22Rv1 (cell line): ENCODE results near the gene MUC16.

Experiments
- H3K27ac ChIP-seq: fragments of 450-650 bp; 2 replicates; pipeline ENCODE4 v1.5.1; 2017
- CTCF ChIP-seq: fragments of 450-650 bp; IDR thresholded peaks from 2 replicates; pipeline ENCODE4 v1.5.1; 2017; ENCODE audit warnings: mild to moderate bottlenecking
- ZFX ChIP-seq: fragments of 450-650 bp; IDR thresholded peaks from 2 replicates; pipeline ENCODE4 v1.6.1; 2017; ENCODE audit warnings: antibody characterized with exemption, borderline replicate concordance

Gene MUC16

GRCh38 chr19:9046694-9047093 lies 36.5 kb upstream of the MUC16 start:
- H3K27ac ChIP-seq: no peak overlapping the region
- TF ChIP-seq CTCF (no peak), ZFX (no peak)

- no peak overlapping the region for H3K27ac ChIP-seq
- TF ChIP-seq ZFX (no peak), CTCF (no peak)
These were observed 34.2 kb upstream of the MUC16 start for GRCh38 chr19:9044449-9044848.

DNA sequence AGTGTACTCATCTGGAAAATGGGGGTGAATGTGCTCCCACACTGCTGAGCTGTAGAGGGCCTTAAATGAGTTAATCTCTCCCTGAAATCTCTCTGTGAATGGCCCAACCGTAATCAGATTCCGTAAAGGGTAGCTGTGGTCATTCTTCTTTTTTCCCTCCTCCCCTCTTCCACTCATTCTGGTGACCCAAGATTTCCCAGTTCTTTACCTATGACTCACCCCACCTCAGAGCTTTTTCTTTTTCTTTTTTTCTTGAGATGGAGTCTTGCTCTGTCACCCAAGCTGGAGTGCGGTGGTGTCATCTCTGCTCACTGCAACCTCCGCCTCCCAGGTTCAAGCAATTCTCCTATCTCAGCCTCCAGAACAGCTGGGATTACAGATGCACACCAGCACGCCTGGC lies 33.3 kb upstream of the MUC16 start:
- TF ChIP-seq ZFX (no peak), CTCF (no peak)
- H3K27ac ChIP-seq: no peak overlapping the region

GRCh38 chr19:9041023-9041422 lies 30.8 kb upstream of the MUC16 start:
- no peak for TF ChIP-seq ZFX
- TF ChIP-seq CTCF: no peak
- H3K27ac ChIP-seq: no peak overlapping the region

GRCh38 chr19:9040131-9040530 lies 29.9 kb upstream of the MUC16 start:
- H3K27ac ChIP-seq: no peak overlapping the region
- TF ChIP-seq CTCF: no peak
- no peak for TF ChIP-seq ZFX

- TF ChIP-seq CTCF (no peak), ZFX (no peak)
These were observed 29.5 kb upstream of the MUC16 start for GRCh38 chr19:9039728-9040127.

DNA sequence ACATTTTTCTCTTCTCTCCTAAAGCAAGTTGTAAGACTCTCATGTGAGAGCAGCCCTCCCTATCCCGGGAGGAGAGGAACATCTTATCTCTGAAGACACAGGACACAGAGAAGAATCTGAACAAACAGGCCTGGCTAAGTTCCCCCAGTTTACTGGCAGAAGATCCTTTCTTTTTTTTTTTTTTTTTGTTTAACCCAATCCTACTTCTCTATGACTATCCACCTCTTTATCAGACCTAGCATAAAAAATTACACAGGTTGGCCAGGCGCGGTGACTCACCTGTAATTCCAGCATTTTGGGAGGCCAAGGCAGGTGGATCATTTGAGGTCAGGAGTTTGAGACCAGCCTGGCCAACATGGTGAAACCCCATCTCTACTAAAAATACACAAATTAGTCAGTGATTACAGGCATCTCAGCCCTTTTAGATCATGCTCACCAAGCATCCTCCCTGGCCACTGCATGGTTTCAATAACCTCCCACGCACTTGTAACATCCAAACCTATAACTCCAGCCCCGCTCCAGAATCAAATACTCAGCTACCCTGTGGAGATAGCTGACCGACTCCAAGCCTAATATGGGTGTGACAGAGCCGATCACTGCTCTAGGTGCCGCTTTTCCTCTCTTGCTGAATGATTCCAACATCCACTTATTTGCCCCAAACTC lies 27.3 kb upstream of the MUC16 start:
- TF ChIP-seq ZFX (no peak), CTCF (no peak)
- no peak overlapping the region for H3K27ac ChIP-seq

More at GRCh38 chr19:9039728-9040127, 29.5 kb upstream of the MUC16 start:
- H3K27ac ChIP-seq: no peak overlapping the region
